Thyroid gland (tissue), 4 donors: ENCODE results near the gene TMEM266.

Experiments
- POLR2A ChIP-seq, 2 donors: fragments of 450-650 bp; IDR thresholded peaks; one replicate each; pipeline ENCODE4 v1.6.1; 2017; ENCODE audit warnings: antibody characterized with exemption in 2 of 2, mild to moderate bottlenecking in 2 of 2, moderate library complexity in 1 of 2
- TF ChIP-seq, protein P1 (sequence below), 6 experiments: fragments of 200-600 bp in 3 of 6; fragments of 450-650 bp in 3 of 6; sonication (generic) in 3 of 6; IDR thresholded peaks; one replicate each; pipeline ENCODE4 v1.5.1; 2016 to 2019; ENCODE audit warnings: antibody characterized with exemption in 6 of 6, mild to moderate bottlenecking in 2 of 6, inconsistent platforms in 1 of 6, moderate library complexity in 1 of 6

DNA sequence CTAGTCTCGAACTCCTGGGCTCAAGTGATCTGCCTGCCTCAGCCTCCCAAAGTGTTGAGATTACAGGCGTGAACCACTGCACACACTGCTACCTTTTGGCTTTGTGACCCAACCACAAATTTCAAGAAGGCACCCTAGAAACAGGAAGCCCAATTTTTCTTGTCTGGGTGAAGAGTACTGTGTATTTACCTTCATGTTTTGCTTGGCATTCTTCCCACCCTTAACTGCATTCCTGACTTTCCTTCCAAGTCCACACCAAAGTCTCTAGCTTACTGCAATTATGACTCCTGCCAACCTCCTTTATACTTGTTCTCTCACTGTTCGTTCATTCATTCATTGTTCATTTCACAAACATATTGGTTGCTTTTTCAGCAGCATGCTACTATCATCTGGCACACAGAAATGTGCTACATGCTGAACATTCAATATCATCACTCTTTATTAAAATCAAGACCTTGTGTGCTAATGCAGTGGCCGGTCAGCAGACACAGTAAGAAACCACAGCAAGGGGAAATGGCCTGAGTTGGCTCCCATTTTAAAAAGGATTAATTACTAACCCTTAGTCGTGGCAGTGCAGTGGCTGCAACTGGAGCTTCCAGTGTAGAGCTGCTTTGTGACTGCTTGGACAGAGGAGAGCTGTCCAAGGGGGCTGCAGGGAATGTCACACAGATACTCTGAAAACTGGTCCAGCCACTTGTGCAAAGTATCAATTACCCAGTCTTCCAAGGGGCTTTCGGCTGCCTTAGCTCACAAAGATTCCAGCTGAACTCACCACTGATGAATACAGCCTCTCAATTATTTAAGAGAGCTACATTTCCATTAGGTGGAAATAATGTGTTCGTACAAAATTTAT, 157.5 kb downstream of the TMEM266 start:
- TF ChIP-seq, protein P1, sequence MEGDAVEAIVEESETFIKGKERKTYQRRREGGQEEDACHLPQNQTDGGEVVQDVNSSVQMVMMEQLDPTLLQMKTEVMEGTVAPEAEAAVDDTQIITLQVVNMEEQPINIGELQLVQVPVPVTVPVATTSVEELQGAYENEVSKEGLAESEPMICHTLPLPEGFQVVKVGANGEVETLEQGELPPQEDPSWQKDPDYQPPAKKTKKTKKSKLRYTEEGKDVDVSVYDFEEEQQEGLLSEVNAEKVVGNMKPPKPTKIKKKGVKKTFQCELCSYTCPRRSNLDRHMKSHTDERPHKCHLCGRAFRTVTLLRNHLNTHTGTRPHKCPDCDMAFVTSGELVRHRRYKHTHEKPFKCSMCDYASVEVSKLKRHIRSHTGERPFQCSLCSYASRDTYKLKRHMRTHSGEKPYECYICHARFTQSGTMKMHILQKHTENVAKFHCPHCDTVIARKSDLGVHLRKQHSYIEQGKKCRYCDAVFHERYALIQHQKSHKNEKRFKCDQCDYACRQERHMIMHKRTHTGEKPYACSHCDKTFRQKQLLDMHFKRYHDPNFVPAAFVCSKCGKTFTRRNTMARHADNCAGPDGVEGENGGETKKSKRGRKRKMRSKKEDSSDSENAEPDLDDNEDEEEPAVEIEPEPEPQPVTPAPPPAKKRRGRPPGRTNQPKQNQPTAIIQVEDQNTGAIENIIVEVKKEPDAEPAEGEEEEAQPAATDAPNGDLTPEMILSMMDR (IDR thresholded peaks at IDR 0.05) = no peak
- no peak for TF ChIP-seq POLR2A (IDR thresholded peaks at IDR 0.05)
